Osteocyte (in vitro differentiated cells): ENCODE measurements around the gene KCNC3. TPM values are rescaled to one million over a fixed set of nuclear protein-coding genes. Genes with fewer than 3 reads are reported as not detected.

Source experiments
- DNase-seq: peaks from one replicate; pipeline ENCODE4 v3.0.0; 2021; ENCODE audit warnings: mixed read lengths; ENCODE audit not compliant: unreplicated experiment; ENCODE audit errors: extremely low spot score
- H3K27ac Mint-ChIP-seq: one replicate; pipeline ENCODE4 v1.8.0; 2021; ENCODE audit warnings: mild to moderate bottlenecking, mixed read lengths; ENCODE audit not compliant: unreplicated experiment
- H3K27me3 Mint-ChIP-seq: one replicate; pipeline ENCODE4 v1.8.0; 2021; ENCODE audit warnings: mixed read lengths; ENCODE audit not compliant: unreplicated experiment
- H3K36me3 Mint-ChIP-seq: one replicate; pipeline ENCODE4 v1.8.0; 2021; ENCODE audit warnings: mixed read lengths; ENCODE audit not compliant: unreplicated experiment
- H3K4me1 Mint-ChIP-seq: one replicate; pipeline ENCODE4 v1.8.0; 2021; ENCODE audit warnings: mixed read lengths; ENCODE audit not compliant: unreplicated experiment
- H3K4me3 Mint-ChIP-seq: one replicate; pipeline ENCODE4 v1.8.0; 2021; ENCODE audit warnings: mild to moderate bottlenecking, moderate library complexity, mixed read lengths; ENCODE audit not compliant: unreplicated experiment
- H3K9me3 Mint-ChIP-seq: one replicate; pipeline ENCODE4 v1.8.0; 2021; ENCODE audit warnings: mixed read lengths; ENCODE audit not compliant: unreplicated experiment
- total RNA-seq: library from RNA; stranded (reverse); gene quantifications from 2 replicates; pipeline ENCODE4 v1.2.1, GENCODE V29; 2021
- TF ChIP-seq, protein P1 (sequence below): fragments of 200-600 bp; sonication (generic); IDR thresholded peaks from 2 replicates; pipeline ENCODE4 v1.5.0; 2021; ENCODE audit warnings: antibody characterized with exemption, mild to moderate bottlenecking, moderate library complexity

The KCNC3 gene
- total RNA-seq, 1 donor from 2014 or later: 1.2 TPM

DNA sequence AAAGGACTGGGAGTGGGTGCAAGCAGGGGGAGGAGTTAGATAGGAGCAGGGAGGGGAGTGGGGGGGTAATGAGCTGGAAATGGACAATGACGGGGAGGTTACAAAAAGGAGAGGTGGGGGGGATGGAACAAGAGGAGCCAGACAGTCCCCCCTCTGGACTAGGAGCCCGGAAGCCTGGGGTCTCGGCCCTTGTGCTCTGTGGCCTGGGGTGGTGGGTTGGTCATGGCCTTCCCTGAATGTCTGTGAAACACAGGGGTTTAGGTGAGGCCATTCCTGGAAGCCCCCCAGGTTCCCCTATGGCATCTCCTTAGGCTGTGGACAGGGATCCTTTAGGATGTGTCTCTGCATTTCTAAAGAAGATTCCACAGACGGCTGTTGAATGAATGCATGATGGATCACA lies 12.1 kb downstream of the KCNC3 start:
- H3K27ac Mint-ChIP-seq: no peak overlapping the region
- no peaks in the 10 kb centered on the region for H3K9me3 Mint-ChIP-seq
- no peak overlapping the region for H3K4me3 Mint-ChIP-seq
- no peak for DNase-seq
- no peaks in the 10 kb centered on the region for H3K36me3 Mint-ChIP-seq
- TF ChIP-seq, protein P1, sequence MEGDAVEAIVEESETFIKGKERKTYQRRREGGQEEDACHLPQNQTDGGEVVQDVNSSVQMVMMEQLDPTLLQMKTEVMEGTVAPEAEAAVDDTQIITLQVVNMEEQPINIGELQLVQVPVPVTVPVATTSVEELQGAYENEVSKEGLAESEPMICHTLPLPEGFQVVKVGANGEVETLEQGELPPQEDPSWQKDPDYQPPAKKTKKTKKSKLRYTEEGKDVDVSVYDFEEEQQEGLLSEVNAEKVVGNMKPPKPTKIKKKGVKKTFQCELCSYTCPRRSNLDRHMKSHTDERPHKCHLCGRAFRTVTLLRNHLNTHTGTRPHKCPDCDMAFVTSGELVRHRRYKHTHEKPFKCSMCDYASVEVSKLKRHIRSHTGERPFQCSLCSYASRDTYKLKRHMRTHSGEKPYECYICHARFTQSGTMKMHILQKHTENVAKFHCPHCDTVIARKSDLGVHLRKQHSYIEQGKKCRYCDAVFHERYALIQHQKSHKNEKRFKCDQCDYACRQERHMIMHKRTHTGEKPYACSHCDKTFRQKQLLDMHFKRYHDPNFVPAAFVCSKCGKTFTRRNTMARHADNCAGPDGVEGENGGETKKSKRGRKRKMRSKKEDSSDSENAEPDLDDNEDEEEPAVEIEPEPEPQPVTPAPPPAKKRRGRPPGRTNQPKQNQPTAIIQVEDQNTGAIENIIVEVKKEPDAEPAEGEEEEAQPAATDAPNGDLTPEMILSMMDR: no peak
- peaks cover 30% of the 10 kb centered on the region for H3K27me3 Mint-ChIP-seq
- peaks cover 4% of the 10 kb centered on the region for H3K4me1 Mint-ChIP-seq

DNA sequence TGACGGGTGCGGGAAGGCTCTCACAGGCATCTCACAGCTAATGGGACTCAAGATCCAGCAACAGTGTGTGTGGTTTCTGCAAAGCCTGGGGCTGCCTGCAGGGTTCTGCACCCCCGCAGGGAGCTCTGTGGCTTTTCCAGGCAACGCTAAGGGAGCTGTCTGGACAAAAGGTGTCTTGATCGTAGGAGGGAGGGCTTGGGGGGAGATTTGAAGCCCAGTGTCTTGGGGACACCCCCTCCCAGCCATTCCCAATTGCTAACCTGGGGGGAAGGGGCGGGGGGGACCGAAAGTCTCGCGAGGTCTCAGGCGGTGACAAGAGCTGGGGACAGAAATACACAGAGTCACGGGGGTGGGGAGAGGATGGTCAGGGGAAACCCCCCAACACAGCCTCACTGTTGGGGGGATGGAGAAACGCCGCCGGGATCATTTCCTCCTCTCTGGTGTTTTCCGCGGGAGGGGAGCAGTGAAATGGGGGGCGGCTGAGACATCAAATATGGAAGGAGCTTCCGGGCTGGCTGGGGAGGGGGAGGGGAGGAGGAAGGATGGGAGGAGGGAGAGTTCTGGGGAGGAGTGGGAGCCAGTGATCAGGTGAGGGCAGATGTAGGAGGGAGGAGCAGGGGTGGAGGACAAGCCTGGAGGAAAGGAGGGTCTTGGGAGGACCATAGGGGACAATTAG lies 13.3 kb downstream of the KCNC3 start:
- H3K27ac Mint-ChIP-seq: no peak overlapping the region
- TF ChIP-seq, protein P1: no peak
- no peaks in the 10 kb centered on the region for H3K9me3 Mint-ChIP-seq
- H3K36me3 Mint-ChIP-seq: no peaks in the 10 kb centered on the region
- peaks cover 4% of the 10 kb centered on the region for H3K4me1 Mint-ChIP-seq
- peak overlapping the region; percentile 35 for H3K4me3 Mint-ChIP-seq
- DNase-seq: no peak
- peaks cover 33% of the 10 kb centered on the region for H3K27me3 Mint-ChIP-seq

DNA sequence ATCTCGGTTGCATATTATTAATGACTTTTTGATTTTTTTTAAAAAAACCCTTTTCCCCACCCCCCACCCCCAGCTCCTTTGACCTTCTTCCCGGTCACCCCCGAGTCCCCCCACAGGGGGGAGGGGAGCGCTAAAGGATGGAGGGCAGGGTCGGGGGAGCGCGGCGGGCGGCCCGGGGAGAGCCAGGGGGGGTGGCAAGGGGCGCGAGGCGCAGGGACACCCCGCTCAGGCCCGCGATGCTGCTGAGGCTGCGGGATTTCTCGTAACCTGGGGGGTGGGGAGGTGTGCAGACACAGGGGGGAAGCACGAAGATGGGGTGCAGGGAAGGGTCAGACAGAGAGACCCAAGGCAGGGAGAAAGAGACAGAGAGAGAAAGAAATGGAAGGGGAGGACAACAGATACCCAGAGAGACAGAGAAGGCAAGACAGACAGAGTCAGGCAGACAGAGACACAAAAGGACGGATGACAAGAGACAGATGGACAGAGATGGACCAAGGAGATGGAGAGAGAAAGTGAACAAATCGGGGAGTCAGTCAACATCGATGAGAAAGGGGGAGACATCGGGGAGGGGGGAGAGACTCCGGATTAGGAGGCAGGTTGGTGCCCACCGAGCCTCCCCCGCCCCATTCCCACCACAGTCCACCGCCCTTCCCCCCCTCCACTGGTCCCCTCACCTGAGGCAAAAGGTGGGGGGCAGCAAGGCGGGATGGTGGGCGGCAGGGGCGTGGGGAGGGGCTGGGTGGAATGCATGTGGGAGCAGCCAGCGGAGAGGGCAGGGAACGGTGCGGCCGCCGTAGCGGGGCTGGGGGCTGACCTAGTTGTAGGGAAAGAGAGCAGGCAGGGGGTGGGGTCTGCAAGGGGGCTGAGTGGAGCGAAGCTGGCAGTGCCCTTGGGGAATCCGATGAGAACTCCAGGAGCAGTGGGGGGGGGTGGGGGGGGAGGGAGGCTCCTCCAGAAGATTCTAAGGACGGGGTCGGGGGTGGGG lies 14.2 kb downstream of the KCNC3 start:
- Mint-ChIP-seq H3K9me3 (no peaks in the 10 kb centered on the region), H3K4me1 (peaks cover 4% of the 10 kb centered on the region), H3K36me3 (no peaks in the 10 kb centered on the region), H3K4me3 (no peak overlapping the region), H3K27me3 (peaks cover 41% of the 10 kb centered on the region), H3K27ac (no peak overlapping the region)
- no peak for DNase-seq
- TF ChIP-seq, protein P1: no peak

DNA sequence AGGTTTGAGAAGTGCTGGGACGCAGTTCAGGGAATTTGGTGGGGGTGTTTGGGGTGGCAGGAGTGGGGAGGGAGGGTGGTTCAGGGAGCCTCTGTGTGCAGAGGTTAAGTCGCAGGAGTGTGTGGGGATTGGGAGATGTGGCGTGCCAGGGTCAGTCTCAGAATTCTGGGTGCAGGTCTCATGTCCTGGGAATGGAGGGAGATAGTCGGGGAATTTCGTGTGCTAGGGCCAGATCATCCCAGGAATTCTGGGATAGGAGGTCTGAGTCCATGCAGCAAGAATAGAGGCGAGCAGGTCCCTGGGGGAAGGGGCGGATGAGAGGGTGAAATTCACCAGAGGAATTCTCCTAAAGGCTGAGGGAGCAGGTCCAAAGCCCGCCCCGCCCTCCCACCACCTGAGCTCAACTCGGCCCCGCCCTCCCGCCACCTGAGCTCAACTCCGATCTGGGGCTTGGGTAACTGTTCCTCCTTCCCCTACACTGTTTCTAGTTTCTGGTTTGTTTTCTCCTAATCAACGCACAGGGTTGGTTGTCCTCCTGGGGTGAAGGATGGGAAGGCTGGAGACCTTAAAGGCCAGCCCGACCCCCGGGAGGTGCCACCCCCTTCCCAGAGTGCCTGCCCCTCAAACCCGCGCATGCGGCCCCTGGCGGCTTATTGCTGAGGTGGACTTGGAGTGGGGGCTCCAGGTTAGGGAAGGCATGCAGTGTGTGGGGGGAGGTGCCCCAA lies 15.2 kb downstream of the KCNC3 start:
- H3K4me3 Mint-ChIP-seq: no peak overlapping the region
- no peak overlapping the region for H3K27ac Mint-ChIP-seq
- peaks cover 43% of the 10 kb centered on the region for H3K27me3 Mint-ChIP-seq

More for the DNA sequence above, 15.2 kb downstream of the KCNC3 start:
- no peak for DNase-seq
- TF ChIP-seq, protein P1: no peak
- Mint-ChIP-seq H3K4me1 (peaks cover 4% of the 10 kb centered on the region), H3K9me3 (no peaks in the 10 kb centered on the region), H3K36me3 (no peaks in the 10 kb centered on the region)
